ENCODE measurements around the gene DNAH6.

- TF ChIP-seq EZH2phosphoT487 (IDR thresholded peaks at IDR 0.05; ENCODE audit: borderline replicate concordance, low read length) (no peak), CTCF (conservative IDR thresholded peaks at IDR 0.05; ENCODE audit: low read depth, low read length) (no peak)
Measured at GRCh38 chr2:84807063-84807485, 290.8 kb downstream of the DNAH6 start.
